WTC11 (cell line): ENCODE measurements around the gene RYR2. TPM values are rescaled to one million over a fixed set of nuclear protein-coding genes. Genes with fewer than 3 reads are reported as not detected.

Experiments
- ATAC-seq: fragments of 200-7000 bp; cut with Tn5 transposase; 2 replicates; pipeline ENCODE4 v1.10.0; 2021; ENCODE audit warnings: mild to moderate bottlenecking, moderate library complexity
- CTCF ChIA-PET: fragments of 300-600 bp; sonication (Branson Sonifier 250); formaldehyde crosslinking; loops from one replicate; lab custom pipeline; 2021; ENCODE audit warnings: antibody characterized with exemption; lab: Charles Lee
- POLR2A ChIA-PET: fragments of 350-600 bp; sonication (Branson Sonifier 250); formaldehyde crosslinking; loops from one replicate; lab custom pipeline; 2021; ENCODE audit warnings: antibody characterized with exemption; lab: Charles Lee
- DNase-seq: peaks from one replicate; pipeline ENCODE4 v3.0.0; 2021; ENCODE audit warnings: low spot score
- H3K27ac Mint-ChIP-seq: 2 replicates; pipeline ENCODE4 v1.8.0; 2021; ENCODE audit warnings: mixed read lengths
- H3K27me3 Mint-ChIP-seq: 2 replicates; pipeline ENCODE4 v1.8.0; 2021; ENCODE audit warnings: low read depth, mild to moderate bottlenecking, moderate library complexity, mixed read lengths
- H3K36me3 Mint-ChIP-seq: 2 replicates; pipeline ENCODE4 v1.8.0; 2021; ENCODE audit warnings: mixed read lengths
- H3K4me1 Mint-ChIP-seq: 2 replicates; pipeline ENCODE4 v1.8.0; 2022; ENCODE audit warnings: mixed read lengths
- H3K4me3 Mint-ChIP-seq: 2 replicates; pipeline ENCODE4 v1.8.0; 2021; ENCODE audit warnings: mild to moderate bottlenecking, moderate library complexity, mixed read lengths
- H3K9me3 Mint-ChIP-seq: 2 replicates; pipeline ENCODE4 v1.8.0; 2021; ENCODE audit warnings: mixed read lengths
- ATF2 ChIP-seq: sonication (generic); formaldehyde crosslinking; IDR thresholded peaks from 2 replicates; pipeline ENCODE4 v1.8.1; 2022; ENCODE audit warnings: low read depth, missing genetic modification reagents, borderline replicate concordance
- CTCF ChIP-seq: fragments of 200-600 bp; IDR thresholded peaks from 2 replicates; pipeline ENCODE4 v1.8.0; 2022; ENCODE audit warnings: antibody characterized with exemption
- ERG ChIP-seq: fragments of 250-450 bp; sonication (Bioruptor Pico); IDR thresholded peaks from 2 replicates; pipeline ENCODE4 v1.8.0; 2021; ENCODE audit warnings: mild to moderate bottlenecking
- FOXK1 ChIP-seq: sonication (generic); formaldehyde crosslinking; IDR thresholded peaks from 2 replicates; pipeline ENCODE4 v1.8.0; 2022; ENCODE audit warnings: mild to moderate bottlenecking, moderate library complexity, missing genetic modification reagents
- MAX ChIP-seq: sonication (generic); formaldehyde crosslinking; IDR thresholded peaks from 2 replicates; pipeline ENCODE4 v1.8.0; 2022; ENCODE audit warnings: mild to moderate bottlenecking, missing genetic modification reagents
- NFE2L1 ChIP-seq: sonication (generic); formaldehyde crosslinking; IDR thresholded peaks from 2 replicates; pipeline ENCODE4 v1.8.1; 2023; ENCODE audit warnings: missing genetic modification reagents
- NR1H2 ChIP-seq: sonication (generic); formaldehyde crosslinking; IDR thresholded peaks from 2 replicates; pipeline ENCODE4 v1.9.0; 2021; ENCODE audit warnings: mild to moderate bottlenecking, moderate library complexity, missing genetic modification reagents
- NR2C2 ChIP-seq: sonication (generic); formaldehyde crosslinking; IDR thresholded peaks from 2 replicates; pipeline ENCODE4 v1.8.0; 2022; ENCODE audit warnings: mild to moderate bottlenecking, missing genetic modification reagents
- NR3C1 ChIP-seq: sonication (generic); formaldehyde crosslinking; conservative IDR thresholded peaks from 2 replicates; pipeline ENCODE4 v1.8.1; 2023; ENCODE audit warnings: low read depth, mild to moderate bottlenecking, missing genetic modification reagents
- PRDM15 ChIP-seq: sonication (generic); formaldehyde crosslinking; IDR thresholded peaks from 2 replicates; pipeline ENCODE4 v1.8.0; 2022; ENCODE audit warnings: missing genetic modification reagents
- PRRX2 ChIP-seq: fragments of 250-450 bp; sonication (Bioruptor Pico); IDR thresholded peaks from 2 replicates; pipeline ENCODE4 v1.8.0; 2021; ENCODE audit warnings: mild to moderate bottlenecking
- SMAD3 ChIP-seq: sonication (generic); formaldehyde crosslinking; IDR thresholded peaks from 2 replicates; pipeline ENCODE4 v1.8.0; 2022; ENCODE audit warnings: missing genetic modification reagents, mild to moderate bottlenecking, borderline replicate concordance
- SMAD4 ChIP-seq: sonication (generic); formaldehyde crosslinking; IDR thresholded peaks from 2 replicates; pipeline ENCODE4 v1.8.0; 2022; ENCODE audit warnings: mild to moderate bottlenecking, missing genetic modification reagents
- SP1 ChIP-seq: sonication (generic); formaldehyde crosslinking; conservative IDR thresholded peaks from 2 replicates; pipeline ENCODE4 v1.8.1; 2022; ENCODE audit warnings: missing genetic modification reagents
- TCF7 ChIP-seq: sonication (generic); formaldehyde crosslinking; IDR thresholded peaks from 2 replicates; pipeline ENCODE4 v1.8.0; 2022; ENCODE audit warnings: mild to moderate bottlenecking, low read depth, missing genetic modification reagents, moderate library complexity
- ZBTB43 ChIP-seq: sonication (generic); formaldehyde crosslinking; IDR thresholded peaks from 2 replicates; pipeline ENCODE4 v1.8.1; 2023; ENCODE audit warnings: mild to moderate bottlenecking, missing genetic modification reagents
- ZNF263 ChIP-seq: sonication (generic); formaldehyde crosslinking; IDR thresholded peaks from 2 replicates; pipeline ENCODE4 v1.8.1; 2022; ENCODE audit warnings: low read depth, mild to moderate bottlenecking, moderate library complexity, missing genetic modification reagents
- ZNF317 ChIP-seq: sonication (generic); formaldehyde crosslinking; IDR thresholded peaks from 2 replicates; pipeline ENCODE4 v1.8.1; 2023; ENCODE audit warnings: low read depth, mild to moderate bottlenecking, moderate library complexity, missing genetic modification reagents, borderline replicate concordance
- ZNF423 ChIP-seq: fragments of 250-450 bp; sonication (Bioruptor Pico); IDR thresholded peaks from 2 replicates; pipeline ENCODE4 v2.1.2; 2022; ENCODE audit warnings: mild to moderate bottlenecking, moderate library complexity
- ZNF512 ChIP-seq: sonication (generic); formaldehyde crosslinking; IDR thresholded peaks from 2 replicates; pipeline ENCODE4 v1.8.1; 2022; ENCODE audit warnings: missing genetic modification reagents, borderline replicate concordance
- total RNA-seq: library from RNA; stranded (reverse); gene quantifications from 3 replicates; pipeline ENCODE4 v1.2.3, GENCODE V29; 2021

Gene RYR2
- total RNA-seq, 1 experiment from 2014 or later, result 7.9 TPM

GRCh38 chr1:237166086-237166485 lies 124.1 kb downstream of the RYR2 start (continued):
- TF ChIP-seq ZNF512, result no peak
- TF ChIP-seq ZNF263 (CRISPR knock-in tag), result no peak
- no peak for TF ChIP-seq ZNF317 (CRISPR knock-in tag)
- TF ChIP-seq ERG (CRISPR knock-in tag), result no peak
- no peak for TF ChIP-seq TCF7
- no peak for TF ChIP-seq ATF2 (CRISPR knock-in tag)
- no peak for TF ChIP-seq SMAD3 (CRISPR knock-in tag)
- no peak for TF ChIP-seq NR1H2 (CRISPR knock-in tag)

GRCh38 chr1:237166593-237167101 lies 124.7 kb downstream of the RYR2 start:
- Mint-ChIP-seq H3K9me3 (no peaks in the 10 kb centered on the region), H3K27ac (no peak overlapping the region; the same call in 1 of the 2 replicates), H3K36me3 (no peaks in the 10 kb centered on the region), H3K4me1 (peaks cover 56% of the 10 kb centered on the region), H3K27me3 (no peaks in the 10 kb centered on the region), H3K4me3 (no peak overlapping the region)
- ATAC-seq (no peak), DNase-seq (no peak)
- ChIA-PET CTCF (interaction anchor here (1.1 kb wide), 2 partner anchors 66 to 407 kb away, joined by 3 read pairs; no protein-coding TSS in a partner anchor), POLR2A (no interaction called here)
- TF ChIP-seq SP1 (CRISPR knock-in tag) (no peak), NR3C1 (CRISPR knock-in tag) (no peak), FOXK1 (no peak), NFE2L1 (CRISPR knock-in tag) (no peak), ZNF512 (no peak), NR2C2 (CRISPR knock-in tag) (no peak), PRDM15 (CRISPR knock-in tag) (no peak), SMAD4 (CRISPR knock-in tag) (no peak), MAX (CRISPR knock-in tag) (no peak), ZBTB43 (CRISPR knock-in tag) (no peak), ZNF423 (no peak), TCF7 (no peak), CTCF (no peak), PRRX2 (CRISPR knock-in tag) (no peak)
